Osteocyte (in vitro differentiated cells): ENCODE measurements around the gene CHSY3. TPM values are rescaled to one million over a fixed set of nuclear protein-coding genes. Genes with fewer than 3 reads are reported as not detected.

Experiments
- DNase-seq: peaks from one replicate; pipeline ENCODE4 v3.0.0; 2021; ENCODE audit warnings: mixed read lengths; ENCODE audit not compliant: unreplicated experiment; ENCODE audit errors: extremely low spot score
- H3K27ac Mint-ChIP-seq: one replicate; pipeline ENCODE4 v1.8.0; 2021; ENCODE audit warnings: mild to moderate bottlenecking, mixed read lengths; ENCODE audit not compliant: unreplicated experiment
- H3K27me3 Mint-ChIP-seq: one replicate; pipeline ENCODE4 v1.8.0; 2021; ENCODE audit warnings: mixed read lengths; ENCODE audit not compliant: unreplicated experiment
- H3K36me3 Mint-ChIP-seq: one replicate; pipeline ENCODE4 v1.8.0; 2021; ENCODE audit warnings: mixed read lengths; ENCODE audit not compliant: unreplicated experiment
- H3K4me1 Mint-ChIP-seq: one replicate; pipeline ENCODE4 v1.8.0; 2021; ENCODE audit warnings: mixed read lengths; ENCODE audit not compliant: unreplicated experiment
- H3K4me3 Mint-ChIP-seq: one replicate; pipeline ENCODE4 v1.8.0; 2021; ENCODE audit warnings: mild to moderate bottlenecking, moderate library complexity, mixed read lengths; ENCODE audit not compliant: unreplicated experiment
- H3K9me3 Mint-ChIP-seq: one replicate; pipeline ENCODE4 v1.8.0; 2021; ENCODE audit warnings: mixed read lengths; ENCODE audit not compliant: unreplicated experiment
- total RNA-seq: library from RNA; stranded (reverse); gene quantifications from 2 replicates; pipeline ENCODE4 v1.2.1, GENCODE V29; 2021
- TF ChIP-seq, protein P1 (sequence below): fragments of 200-600 bp; sonication (generic); IDR thresholded peaks from 2 replicates; pipeline ENCODE4 v1.5.0; 2021; ENCODE audit warnings: antibody characterized with exemption, mild to moderate bottlenecking, moderate library complexity

Gene CHSY3
- total RNA-seq, 1 donor from 2014 or later = 19.7 TPM

DNA sequence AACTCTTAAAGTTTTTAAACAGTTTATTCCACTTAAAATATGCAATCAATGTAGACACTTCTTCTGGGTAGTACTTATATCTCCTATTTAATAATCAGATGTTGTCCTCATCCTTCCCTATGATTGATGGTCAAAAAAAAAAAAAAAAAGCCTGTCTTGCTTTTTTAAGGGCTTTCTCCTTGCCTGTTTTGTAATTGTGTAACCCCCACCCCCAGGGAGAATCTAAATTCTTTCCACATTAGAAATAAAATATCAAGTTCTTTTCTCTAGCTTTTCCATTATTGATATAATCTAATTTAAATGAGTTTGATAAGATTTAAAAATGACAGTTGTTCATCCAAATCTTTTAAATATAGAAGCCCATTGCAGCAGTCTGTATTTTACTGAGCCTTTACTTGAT lies 119.7 kb downstream of the CHSY3 start:
- Mint-ChIP-seq H3K27ac (peak overlapping the region; percentile 95), H3K4me1 (peaks cover 56% of the 10 kb centered on the region), H3K27me3 (no peaks in the 10 kb centered on the region), H3K4me3 (peak overlapping the region; percentile 17), H3K9me3 (no peaks in the 10 kb centered on the region), H3K36me3 (peaks cover 4% of the 10 kb centered on the region)
- DNase-seq = no peak
- TF ChIP-seq, protein P1, sequence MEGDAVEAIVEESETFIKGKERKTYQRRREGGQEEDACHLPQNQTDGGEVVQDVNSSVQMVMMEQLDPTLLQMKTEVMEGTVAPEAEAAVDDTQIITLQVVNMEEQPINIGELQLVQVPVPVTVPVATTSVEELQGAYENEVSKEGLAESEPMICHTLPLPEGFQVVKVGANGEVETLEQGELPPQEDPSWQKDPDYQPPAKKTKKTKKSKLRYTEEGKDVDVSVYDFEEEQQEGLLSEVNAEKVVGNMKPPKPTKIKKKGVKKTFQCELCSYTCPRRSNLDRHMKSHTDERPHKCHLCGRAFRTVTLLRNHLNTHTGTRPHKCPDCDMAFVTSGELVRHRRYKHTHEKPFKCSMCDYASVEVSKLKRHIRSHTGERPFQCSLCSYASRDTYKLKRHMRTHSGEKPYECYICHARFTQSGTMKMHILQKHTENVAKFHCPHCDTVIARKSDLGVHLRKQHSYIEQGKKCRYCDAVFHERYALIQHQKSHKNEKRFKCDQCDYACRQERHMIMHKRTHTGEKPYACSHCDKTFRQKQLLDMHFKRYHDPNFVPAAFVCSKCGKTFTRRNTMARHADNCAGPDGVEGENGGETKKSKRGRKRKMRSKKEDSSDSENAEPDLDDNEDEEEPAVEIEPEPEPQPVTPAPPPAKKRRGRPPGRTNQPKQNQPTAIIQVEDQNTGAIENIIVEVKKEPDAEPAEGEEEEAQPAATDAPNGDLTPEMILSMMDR = no peak

DNA sequence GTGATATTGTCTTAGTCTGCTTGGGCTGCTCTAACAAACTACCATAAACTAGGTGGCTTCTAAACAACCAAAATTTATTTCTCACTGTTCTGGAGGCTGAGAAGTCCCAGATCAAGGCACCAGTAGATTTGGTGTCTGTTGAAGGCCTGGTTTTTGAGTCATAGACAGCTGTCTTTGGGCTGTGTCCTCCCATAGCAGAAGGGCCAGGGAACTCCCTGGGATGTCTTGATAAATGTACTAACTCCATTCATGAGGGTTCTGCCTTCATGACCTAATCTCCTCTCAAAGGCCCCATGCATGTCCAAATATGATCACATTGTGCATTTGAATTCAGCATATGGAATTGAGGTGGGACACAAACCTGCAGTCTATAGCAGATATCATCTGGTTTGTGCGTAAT lies 121.2 kb downstream of the CHSY3 start:
- Mint-ChIP-seq H3K36me3 (peaks cover 4% of the 10 kb centered on the region), H3K9me3 (no peaks in the 10 kb centered on the region)

DNA sequence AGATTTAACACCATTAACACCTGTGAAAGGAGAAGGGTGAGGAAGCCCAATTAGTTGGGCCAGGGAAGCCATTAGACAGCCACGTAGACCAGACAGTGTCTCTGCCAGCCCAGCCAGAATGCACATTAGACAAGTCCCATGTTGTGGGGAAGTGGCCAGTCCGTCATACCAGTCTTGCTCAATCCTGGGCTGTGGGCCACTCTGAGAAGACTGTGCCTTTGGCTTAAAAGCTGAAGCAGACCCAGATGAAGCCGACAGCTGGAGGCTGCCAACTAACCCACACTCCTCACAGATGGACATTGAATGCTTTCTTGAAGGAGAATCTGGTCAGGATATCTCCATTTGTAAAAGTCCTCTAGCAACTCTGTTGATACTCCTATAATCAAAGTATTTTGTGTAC lies 128.5 kb downstream of the CHSY3 start:
- H3K9me3 Mint-ChIP-seq = no peaks in the 10 kb centered on the region
- H3K36me3 Mint-ChIP-seq = peaks cover 4% of the 10 kb centered on the region
- no peak overlapping the region for H3K27ac Mint-ChIP-seq
- TF ChIP-seq, protein P1 = no peak
- no peaks in the 10 kb centered on the region for H3K27me3 Mint-ChIP-seq
- peaks cover 20% of the 10 kb centered on the region for H3K4me1 Mint-ChIP-seq
- no peak for DNase-seq
- H3K4me3 Mint-ChIP-seq = no peak overlapping the region

More for the DNA sequence above, 121.2 kb downstream of the CHSY3 start:
- no peak for DNase-seq
- H3K27me3 Mint-ChIP-seq = no peaks in the 10 kb centered on the region
- H3K4me1 Mint-ChIP-seq = peaks cover 56% of the 10 kb centered on the region
- H3K4me3 Mint-ChIP-seq = no peak overlapping the region
- peak overlapping the region; percentile 72 for H3K27ac Mint-ChIP-seq
- TF ChIP-seq, protein P1 = no peak

DNA sequence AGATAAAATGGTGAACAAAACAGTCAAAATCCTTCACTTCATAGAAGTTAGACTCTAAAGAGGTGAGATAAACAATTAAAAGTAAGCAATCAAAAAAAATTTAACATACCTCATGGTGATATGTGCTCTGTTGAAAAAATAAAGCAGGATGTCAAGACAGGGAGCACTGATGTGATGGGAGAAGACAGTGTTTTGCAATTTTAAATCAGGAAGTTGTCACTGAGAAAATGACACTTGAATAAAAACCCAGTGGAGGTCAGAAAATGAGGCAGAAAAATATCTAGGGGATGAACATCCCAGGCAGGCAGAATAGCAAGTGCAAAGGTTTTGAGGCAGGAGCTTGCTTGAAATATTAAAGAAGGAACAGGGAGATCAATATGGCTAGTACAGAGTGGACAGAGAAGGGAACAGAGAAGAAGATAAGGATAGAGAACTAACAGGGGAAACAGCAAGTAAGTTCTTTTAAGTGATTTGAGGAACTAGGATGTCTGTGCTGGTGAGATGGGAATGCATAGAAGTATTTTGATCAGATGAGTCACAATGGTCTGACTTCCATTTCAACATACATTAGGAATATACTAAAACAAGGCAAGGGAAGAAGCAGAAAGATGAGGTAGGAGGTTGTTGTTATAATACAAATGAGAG lies 130.4 kb downstream of the CHSY3 start:
- TF ChIP-seq, protein P1 = no peak
- no peak for DNase-seq

DNA sequence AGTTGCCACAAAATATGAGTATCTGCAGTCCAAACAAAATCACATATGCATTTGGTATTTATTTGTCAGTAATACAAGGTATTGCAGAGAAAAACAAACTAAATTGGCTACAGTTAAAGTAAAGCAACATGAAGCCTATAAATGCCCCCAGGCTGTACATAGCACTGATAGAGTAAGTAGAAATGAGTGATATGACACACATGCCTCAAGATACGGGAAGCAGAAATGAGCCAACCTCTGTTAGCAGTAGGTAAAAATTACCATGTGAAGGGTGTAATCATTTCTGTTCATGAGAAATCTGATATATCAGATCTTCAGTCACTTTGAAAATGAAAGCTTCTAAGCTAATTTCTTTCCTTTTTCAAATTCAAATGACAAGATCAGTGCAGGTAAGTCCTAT lies 131.1 kb downstream of the CHSY3 start:
- Mint-ChIP-seq H3K27ac (peak overlapping the region; percentile 65), H3K9me3 (no peaks in the 10 kb centered on the region), H3K4me1 (peaks cover 20% of the 10 kb centered on the region), H3K27me3 (no peaks in the 10 kb centered on the region), H3K4me3 (no peak overlapping the region), H3K36me3 (no peaks in the 10 kb centered on the region)
- DNase-seq = no peak
- TF ChIP-seq, protein P1 = no peak

More for the DNA sequence above, 130.4 kb downstream of the CHSY3 start:
- Mint-ChIP-seq H3K9me3 (no peaks in the 10 kb centered on the region), H3K27ac (peak overlapping the region; percentile 65), H3K4me3 (no peak overlapping the region), H3K4me1 (peaks cover 20% of the 10 kb centered on the region), H3K36me3 (no peaks in the 10 kb centered on the region), H3K27me3 (no peaks in the 10 kb centered on the region)
